H1 (cell line): ENCODE results near the gene SMG1. TPM values are rescaled to one million over a fixed set of nuclear protein-coding genes. Genes with fewer than 3 reads are reported as not detected.
"Not testable (repeated sequence)": the region's sequence is repeated elsewhere in the genome, so short reads cannot be mapped to it uniquely, and the experiment has no call there.

Source experiments
- CTCF ChIA-PET: fragments of 300-600 bp; sonication (Branson Sonifier 250); formaldehyde crosslinking; loops from one replicate; lab custom pipeline; 2021; ENCODE audit not compliant: partially characterized antibody; lab: Charles Lee
- POLR2A ChIA-PET: fragments of 300-600 bp; sonication (Branson Sonifier 250); formaldehyde crosslinking; loops from one replicate; lab custom pipeline; 2021; ENCODE audit warnings: inconsistent platforms; ENCODE audit not compliant: partially characterized antibody; lab: Charles Lee
- DNase-seq, 2 experiments: peaks; one replicate each; pipeline versions ENCODE4 v3.0.0 to v3.0.0-alpha.2; 2010 to 2022; ENCODE audit warnings: low spot score in 2 of 2, low read depth in 1 of 2, mixed read lengths in 1 of 2
- FAIRE-seq: peaks from 2 replicates; lab custom pipeline; 2011; peaks lifted over from hg19 to GRCh38; lab: Jason Lieb, UNC
- H2AFZ ChIP-seq: 2 replicates; pipeline ENCODE4 v1.8.1; 2012; ENCODE audit warnings: low read length, inconsistent platforms
- H2AK5ac ChIP-seq: 2 replicates; pipeline ENCODE4 v1.6.1; 2013; ENCODE audit warnings: low read depth, low read length
- H2BK120ac ChIP-seq: replicated peaks from 2 replicates; pipeline ENCODE3; 2013; ENCODE audit warnings: low read depth, low read length, inconsistent platforms
- H2BK12ac ChIP-seq: 2 replicates; pipeline ENCODE4 v1.6.1; 2013; ENCODE audit warnings: low read depth, low read length
- H2BK15ac ChIP-seq: 2 replicates; pipeline ENCODE4 v1.6.1; 2013; ENCODE audit warnings: low read length
- H2BK20ac ChIP-seq: 2 replicates; pipeline ENCODE4 v1.6.1; 2013; ENCODE audit warnings: low read length
- H2BK5ac ChIP-seq: 2 replicates; pipeline ENCODE4 v1.6.1; 2013; ENCODE audit warnings: low read depth, low read length
- H3K14ac ChIP-seq: 2 replicates; pipeline ENCODE4 v1.6.1; 2013; ENCODE audit warnings: inconsistent platforms; ENCODE audit not compliant: insufficient read length
- H3K18ac ChIP-seq: 2 replicates; pipeline ENCODE4 v1.6.1; 2013; ENCODE audit warnings: low read length; ENCODE audit errors: extremely low read depth
- H3K23ac ChIP-seq: 2 replicates; pipeline ENCODE4 v1.6.1; 2013; ENCODE audit warnings: inconsistent platforms; ENCODE audit not compliant: insufficient read length
- H3K23me2 ChIP-seq: 2 replicates; pipeline ENCODE4 v1.6.1; 2013; ENCODE audit warnings: low read depth, low read length
- H3K27ac ChIP-seq: 2 replicates; pipeline ENCODE4 v1.6.1; 2011; ENCODE audit warnings: low read depth, low read length, inconsistent platforms
- H3K27me3 ChIP-seq, 4 experiments: replicated peaks in 1 of 4; 1 replicate in 1 of 4; 2 replicates in 3 of 4; pipeline versions ENCODE4 v1.6.1 to v1.8.1; 2011 to 2013; ENCODE audit warnings: low read length in 3 of 4, mild to moderate bottlenecking in 3 of 4, inconsistent platforms in 2 of 4, mixed read lengths in 2 of 4, moderate library complexity in 1 of 4; ENCODE audit not compliant: control insufficient read depth in 3 of 4, insufficient read depth in 3 of 4; ENCODE audit errors: extremely low read depth in 1 of 4
- H3K36me3 ChIP-seq, 4 experiments: 2 replicates each; pipeline versions ENCODE4 v1.6.1 to v1.8.1; 2011 to 2013; ENCODE audit warnings: mild to moderate bottlenecking in 4 of 4, low read length in 3 of 4, moderate library complexity in 2 of 4, control low read depth in 1 of 4, inconsistent platforms in 1 of 4; ENCODE audit not compliant: insufficient read depth in 4 of 4, control insufficient read depth in 2 of 4
- H3K4ac ChIP-seq: replicated peaks from 2 replicates; pipeline ENCODE3; 2013; ENCODE audit warnings: low read length, low read depth, mixed read lengths, inconsistent platforms; ENCODE audit not compliant: insufficient read length
- H3K4me1 ChIP-seq, 4 experiments: replicated peaks in 1 of 4; 1 replicate in 1 of 4; 2 replicates in 3 of 4; pipeline versions ENCODE4 v1.6.1 to v1.8.1; 2011 to 2013; ENCODE audit warnings: low read length in 3 of 4, inconsistent platforms in 2 of 4, mixed read lengths in 1 of 4; ENCODE audit not compliant: insufficient read depth in 4 of 4, control insufficient read depth in 3 of 4
- H3K4me2 ChIP-seq, 2 experiments: 2 replicates each; pipeline versions ENCODE4 v1.6.1 to v1.8.1; 2011 to 2013; ENCODE audit warnings: low read depth in 2 of 2, low read length in 2 of 2, control low read depth in 1 of 2, inconsistent platforms in 1 of 2, mild to moderate bottlenecking in 1 of 2; ENCODE audit not compliant: insufficient read depth in 1 of 2
- H3K4me3 ChIP-seq, 4 experiments: fragments of 200-600, 300-600 bp in 1 of 4; sonication (generic), shearing (Covaris generic), sonication (Bioruptor Twin) in 1 of 4; 2 replicates each; pipeline versions ENCODE4 v1.5.1 to v1.8.1; 2011 to 2016; ENCODE audit warnings: low read length in 4 of 4, low read depth in 3 of 4, control low read depth in 2 of 4, inconsistent platforms in 2 of 4, mild to moderate bottlenecking in 2 of 4, mixed read lengths in 1 of 4, moderate library complexity in 1 of 4; ENCODE audit not compliant: insufficient read depth in 2 of 4; ENCODE audit errors: extremely low read depth in 1 of 4
- H3K56ac ChIP-seq: replicated peaks from 2 replicates; pipeline ENCODE3; 2013; ENCODE audit warnings: low read depth, mild to moderate bottlenecking, mixed read lengths, low read length, inconsistent platforms; ENCODE audit not compliant: insufficient read length
- H3K79me1 ChIP-seq: 2 replicates; pipeline ENCODE4 v1.6.1; 2013; ENCODE audit warnings: low read depth, low read length, control low read depth
- H3K79me2 ChIP-seq, 2 experiments: 2 replicates each; pipeline versions ENCODE4 v1.6.1 to v1.8.1; 2012 to 2013; ENCODE audit warnings: low read length in 2 of 2, mild to moderate bottlenecking in 2 of 2, inconsistent platforms in 1 of 2; ENCODE audit not compliant: insufficient read depth in 2 of 2, control insufficient read depth in 1 of 2
- H3K9ac ChIP-seq, 4 experiments: replicated peaks in 1 of 4; 1 replicate in 1 of 4; 2 replicates in 3 of 4; pipeline versions ENCODE4 v1.6.1 to v1.8.1; 2011 to 2013; ENCODE audit warnings: low read depth in 3 of 4, low read length in 3 of 4, control low read depth in 2 of 4, mild to moderate bottlenecking in 2 of 4, moderate library complexity in 2 of 4, inconsistent platforms in 1 of 4; ENCODE audit errors: extremely low read depth in 1 of 4
- H3K9me3 ChIP-seq, 2 experiments: 2 replicates each; pipeline versions ENCODE4 v1.6.1 to v1.8.1; 2012 to 2013; ENCODE audit warnings: mild to moderate bottlenecking in 2 of 2, moderate library complexity in 2 of 2, control low read depth in 1 of 2, inconsistent platforms in 1 of 2, low read depth in 1 of 2, low read length in 1 of 2, mixed read lengths in 1 of 2; ENCODE audit not compliant: insufficient read depth in 2 of 2
- H4K20me1 ChIP-seq, 2 experiments: replicated peaks in 1 of 2; 2 replicates each; pipeline versions ENCODE3 to v1.8.1; 2011 to 2013; ENCODE audit warnings: inconsistent platforms in 2 of 2, low read length in 2 of 2, mild to moderate bottlenecking in 1 of 2; ENCODE audit not compliant: insufficient read depth in 2 of 2, control insufficient read depth in 1 of 2
- H4K5ac ChIP-seq: 2 replicates; pipeline ENCODE4 v1.6.1; 2013; ENCODE audit warnings: low read length, low read depth, mixed read lengths, inconsistent platforms; ENCODE audit not compliant: insufficient read length
- H4K8ac ChIP-seq: 2 replicates; pipeline ENCODE4 v1.8.0; 2013; ENCODE audit warnings: mild to moderate bottlenecking, moderate library complexity, low read length, inconsistent platforms; ENCODE audit not compliant: insufficient read depth; ENCODE audit errors: extremely low read depth
- H4K91ac ChIP-seq: replicated peaks from 2 replicates; pipeline ENCODE3; 2013; ENCODE audit warnings: low read length, mixed read lengths, inconsistent platforms; ENCODE audit not compliant: insufficient read length
- WGBS, 2 experiments: shearing (Covaris generic) in 1 of 2; methylation state at CpG; one replicate each; pipeline versions ENCODE4 v1.1.6 to v1.1.7; 2013 to 2015; ENCODE audit warnings: low lambda C conversion rate in 2 of 2, mixed read lengths in 2 of 2, inconsistent platforms in 1 of 2, low coverage in 1 of 2, missing lambda C conversion rate in 1 of 2; ENCODE audit not compliant: insufficient replicate concordance in 2 of 2, insufficient coverage in 1 of 2, insufficient read length in 1 of 2; ENCODE audit errors: extremely low coverage in 1 of 2, missing lambda C conversion rate in 1 of 2; 5-methylcytosine and 5-hydroxymethylcytosine counted together
- polyA plus RNA-seq, 7 experiments: library from polyadenylated mRNA; depleted of rRNA in 3 of 7; stranded (reverse) in 5 of 7; unstranded in 2 of 7; fragments of >200 nt in 5 of 7; fragments of 200-250 nt in 2 of 7; gene quantifications; 1 replicate in 5 of 7; 2 replicates in 1 of 7; 4 replicates in 1 of 7; pipeline versions ENCODE4 v1.2.1 to v1.2.3, GENCODE V29; 2011 to 2013; ENCODE audit warnings: missing spikeins in 2 of 7, mixed read lengths in 2 of 7
- total RNA-seq: library from RNA; stranded (reverse); fragmentation: NEBNext Ultra II Directional; extraction: Animal tissue kit (Norgen Biotek cat#: 25700); gene quantifications from 2 replicates; pipeline ENCODE4 v1.2.1, GENCODE V29; 2021

The SMG1 gene
- total and polyA plus RNA-seq, 2 of the 8 experiments (the other 6 are each of a cell fraction or from before 2014, with no cell fraction given), result 14.9 to 90.6 TPM

DNA sequence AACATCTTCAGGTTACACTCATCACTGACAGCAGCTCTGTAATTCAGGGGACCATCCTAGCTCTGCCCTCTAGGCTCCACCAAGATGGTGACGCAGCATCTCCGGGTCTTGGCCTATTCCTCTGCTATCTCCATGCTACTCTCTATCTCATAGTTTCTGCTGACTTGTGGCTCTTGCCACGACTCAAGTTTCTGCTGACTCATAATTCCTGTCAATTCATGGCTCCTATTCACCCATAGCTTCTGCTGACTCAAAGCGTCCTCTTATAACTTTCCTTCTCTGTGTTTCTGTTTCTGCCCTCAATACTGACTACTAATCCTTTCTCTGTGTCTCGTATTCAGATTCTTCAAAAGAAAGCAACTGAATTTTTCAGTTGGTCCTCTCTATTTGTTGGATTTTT lies 163.5 kb downstream of the SMG1 start:
- not testable (repeated sequence) for FAIRE-seq
- WGBS, 2 experiments, result 97% methylated on average over 2 of the region's 5 CpGs; no CpG with 5 or more reads in 1 of the 2 experiments

More for the DNA sequence above, 163.5 kb downstream of the SMG1 start:
- H2BK20ac ChIP-seq, H2BK12ac ChIP-seq, H4K5ac ChIP-seq, H4K8ac ChIP-seq, H2AFZ ChIP-seq, H3K27ac ChIP-seq, H2AK5ac ChIP-seq, H3K56ac ChIP-seq, H3K23ac ChIP-seq, H3K79me1 ChIP-seq, H3K9ac ChIP-seq, H2BK15ac ChIP-seq, H3K4me2 ChIP-seq, POLR2A ChIA-PET, CTCF ChIA-PET, H4K20me1 ChIP-seq, DNase-seq, H3K9me3 ChIP-seq, H3K4me1 ChIP-seq, H3K27me3 ChIP-seq, H3K23me2 ChIP-seq, H3K18ac ChIP-seq, H3K79me2 ChIP-seq, H3K4ac ChIP-seq, H2BK120ac ChIP-seq, H3K4me3 ChIP-seq, H4K91ac ChIP-seq, H2BK5ac ChIP-seq, H3K14ac ChIP-seq, H3K36me3 ChIP-seq: not testable (repeated sequence)
